Measurements from ENCODE around the gene TBC1D22A.

DNA sequence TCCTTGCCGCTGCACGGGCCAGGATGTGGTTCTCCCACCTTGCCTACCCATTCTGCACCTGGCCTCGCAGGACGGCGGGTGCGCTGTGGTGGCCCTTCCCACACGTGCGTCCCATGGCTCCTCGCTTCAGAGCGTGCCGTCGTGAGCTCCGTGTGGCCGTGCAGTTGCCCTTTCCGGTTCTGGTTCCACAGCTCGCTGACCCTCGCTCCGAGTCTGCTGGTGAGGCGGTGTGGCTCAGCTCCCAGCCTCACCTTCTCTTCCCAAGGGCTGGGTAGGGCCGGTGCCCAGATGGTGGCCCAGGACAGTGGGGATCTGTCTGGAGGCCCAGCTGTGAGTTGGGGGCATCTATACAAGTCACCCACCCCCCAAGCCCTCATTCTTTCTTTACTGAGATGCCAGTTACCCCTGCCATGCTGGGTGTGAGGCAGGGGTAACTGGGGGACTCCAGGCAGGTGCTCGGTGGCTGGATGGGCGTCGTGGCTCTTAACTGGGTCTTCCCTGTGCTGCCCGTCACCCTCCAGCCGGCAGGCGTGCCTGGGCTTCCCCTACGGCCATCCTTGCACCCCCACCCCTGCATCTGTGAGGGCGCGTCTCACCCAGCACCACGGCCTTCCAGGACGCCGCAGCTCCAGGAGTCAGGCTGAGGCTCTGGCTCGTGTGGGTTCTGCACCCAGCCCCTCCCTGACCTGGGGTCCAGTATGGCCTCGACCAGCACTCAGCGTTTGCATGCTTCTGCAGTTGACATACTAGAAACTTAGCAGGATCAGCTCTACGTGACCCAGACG lies 395.2 kb downstream of the TBC1D22A start:
- TF ChIP-seq, protein P1, sequence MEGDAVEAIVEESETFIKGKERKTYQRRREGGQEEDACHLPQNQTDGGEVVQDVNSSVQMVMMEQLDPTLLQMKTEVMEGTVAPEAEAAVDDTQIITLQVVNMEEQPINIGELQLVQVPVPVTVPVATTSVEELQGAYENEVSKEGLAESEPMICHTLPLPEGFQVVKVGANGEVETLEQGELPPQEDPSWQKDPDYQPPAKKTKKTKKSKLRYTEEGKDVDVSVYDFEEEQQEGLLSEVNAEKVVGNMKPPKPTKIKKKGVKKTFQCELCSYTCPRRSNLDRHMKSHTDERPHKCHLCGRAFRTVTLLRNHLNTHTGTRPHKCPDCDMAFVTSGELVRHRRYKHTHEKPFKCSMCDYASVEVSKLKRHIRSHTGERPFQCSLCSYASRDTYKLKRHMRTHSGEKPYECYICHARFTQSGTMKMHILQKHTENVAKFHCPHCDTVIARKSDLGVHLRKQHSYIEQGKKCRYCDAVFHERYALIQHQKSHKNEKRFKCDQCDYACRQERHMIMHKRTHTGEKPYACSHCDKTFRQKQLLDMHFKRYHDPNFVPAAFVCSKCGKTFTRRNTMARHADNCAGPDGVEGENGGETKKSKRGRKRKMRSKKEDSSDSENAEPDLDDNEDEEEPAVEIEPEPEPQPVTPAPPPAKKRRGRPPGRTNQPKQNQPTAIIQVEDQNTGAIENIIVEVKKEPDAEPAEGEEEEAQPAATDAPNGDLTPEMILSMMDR (IDR thresholded peaks at IDR 0.05): no peak
- TF ChIP-seq POLR2A (IDR thresholded peaks at IDR 0.05) (no peak), EP300 (IDR thresholded peaks at IDR 0.05) (no peak)

Measured in ovary (tissue), 3 donors.